Nephron (organoid): ENCODE data around the gene COA5.

ENCODE experiments used
- H3K27ac Mint-ChIP-seq, 3 experiments: 2 replicates each; pipeline ENCODE4 v1.8.0; 2020; ENCODE audit warnings: mixed read lengths in 3 of 3, mild to moderate bottlenecking in 2 of 3, moderate library complexity in 1 of 3
- H3K27me3 Mint-ChIP-seq: 2 replicates; pipeline ENCODE4 v1.8.0; 2021; ENCODE audit warnings: low read depth, mild to moderate bottlenecking, moderate library complexity, mixed read lengths
- H3K36me3 Mint-ChIP-seq: 2 replicates; pipeline ENCODE4 v1.8.0; 2020; ENCODE audit warnings: low read depth, mixed read lengths
- H3K4me1 Mint-ChIP-seq: 2 replicates; pipeline ENCODE4 v1.8.0; 2020; ENCODE audit warnings: mixed read lengths
- H3K4me3 Mint-ChIP-seq, 3 experiments: 2 replicates each; pipeline ENCODE4 v1.8.0; 2020; ENCODE audit warnings: mild to moderate bottlenecking in 3 of 3, mixed read lengths in 3 of 3, moderate library complexity in 2 of 3
- H3K9me3 Mint-ChIP-seq: 2 replicates; pipeline ENCODE4 v1.8.0; 2020; ENCODE audit warnings: mixed read lengths
- CTCF ChIP-seq, 3 experiments: fragments of 200-600 bp; sonication (generic); IDR thresholded peaks; one replicate each; pipeline ENCODE4 v1.5.0; 2021; ENCODE audit warnings: antibody characterized with exemption in 3 of 3; ENCODE audit not compliant: unreplicated experiment in 3 of 3

The COA5 gene

GRCh38 chr2:98576666-98577312, 31.5 kb downstream of the COA5 start:
- H3K4me1 Mint-ChIP-seq = no peaks in the 10 kb centered on the region
- no peaks in the 10 kb centered on the region for H3K9me3 Mint-ChIP-seq
- no peaks in the 10 kb centered on the region for H3K27me3 Mint-ChIP-seq
- no peak overlapping the region for H3K4me3 Mint-ChIP-seq
- no peak overlapping the region for H3K27ac Mint-ChIP-seq
- TF ChIP-seq CTCF (IDR thresholded peaks at IDR 0.05; ENCODE audit: unreplicated experiment in 3 of 3) = no peak
- peaks cover 21% of the 10 kb centered on the region for H3K36me3 Mint-ChIP-seq

- TF ChIP-seq CTCF (IDR thresholded peaks at IDR 0.05; ENCODE audit: unreplicated experiment in 3 of 3) = no peak
- Mint-ChIP-seq H3K27me3 (no peaks in the 10 kb centered on the region), H3K4me3 (no peak overlapping the region), H3K9me3 (no peaks in the 10 kb centered on the region), H3K36me3 (peaks cover 37% of the 10 kb centered on the region), H3K4me1 (no peaks in the 10 kb centered on the region), H3K27ac (no peak overlapping the region)
Observed at GRCh38 chr2:98573426-98573825, 34.9 kb downstream of the COA5 start.

GRCh38 chr2:98572676-98573075, 35.6 kb downstream of the COA5 start:
- peaks cover 36% of the 10 kb centered on the region for H3K36me3 Mint-ChIP-seq
- H3K4me1 Mint-ChIP-seq = no peaks in the 10 kb centered on the region
- no peaks in the 10 kb centered on the region for H3K9me3 Mint-ChIP-seq
- no peak overlapping the region for H3K27ac Mint-ChIP-seq
- no peaks in the 10 kb centered on the region for H3K27me3 Mint-ChIP-seq
- no peak overlapping the region for H3K4me3 Mint-ChIP-seq
- TF ChIP-seq CTCF (IDR thresholded peaks at IDR 0.05; ENCODE audit: unreplicated experiment in 3 of 3) = no peak

- Mint-ChIP-seq H3K4me3 (no peak overlapping the region), H3K4me1 (no peaks in the 10 kb centered on the region), H3K9me3 (no peaks in the 10 kb centered on the region), H3K27ac (no peak overlapping the region), H3K36me3 (peaks cover 34% of the 10 kb centered on the region), H3K27me3 (no peaks in the 10 kb centered on the region)
- TF ChIP-seq CTCF (IDR thresholded peaks at IDR 0.05; ENCODE audit: unreplicated experiment in 3 of 3) = no peak
Observed at GRCh38 chr2:98572211-98572610, 36.1 kb downstream of the COA5 start.

GRCh38 chr2:98571796-98572195, 36.5 kb downstream of the COA5 start:
- TF ChIP-seq CTCF (IDR thresholded peaks at IDR 0.05; ENCODE audit: unreplicated experiment in 3 of 3) = no peak
- Mint-ChIP-seq H3K36me3 (peaks cover 34% of the 10 kb centered on the region), H3K27me3 (no peaks in the 10 kb centered on the region), H3K27ac (no peak overlapping the region), H3K4me1 (no peaks in the 10 kb centered on the region), H3K9me3 (no peaks in the 10 kb centered on the region), H3K4me3 (no peak overlapping the region)

- Mint-ChIP-seq H3K36me3 (peaks cover 38% of the 10 kb centered on the region), H3K27ac (no peak overlapping the region), H3K4me1 (no peaks in the 10 kb centered on the region), H3K4me3 (no peak overlapping the region), H3K9me3 (no peaks in the 10 kb centered on the region), H3K27me3 (no peaks in the 10 kb centered on the region)
- TF ChIP-seq CTCF (IDR thresholded peaks at IDR 0.05; ENCODE audit: unreplicated experiment in 3 of 3) = no peak
Observed at GRCh38 chr2:98571121-98571701, 37.1 kb downstream of the COA5 start.
